ENCODE data around the gene TECPR2. TPM values are rescaled to one million over a fixed set of nuclear protein-coding genes. Genes with fewer than 3 reads are reported as not detected.

TECPR2 gene
- total and polyA plus RNA-seq, 10 of the 15 experiments (the other 5 are each of a cell fraction or from before 2014, with no cell fraction given): 0.15 to 10.0 (median 3.0) TPM

DNA sequence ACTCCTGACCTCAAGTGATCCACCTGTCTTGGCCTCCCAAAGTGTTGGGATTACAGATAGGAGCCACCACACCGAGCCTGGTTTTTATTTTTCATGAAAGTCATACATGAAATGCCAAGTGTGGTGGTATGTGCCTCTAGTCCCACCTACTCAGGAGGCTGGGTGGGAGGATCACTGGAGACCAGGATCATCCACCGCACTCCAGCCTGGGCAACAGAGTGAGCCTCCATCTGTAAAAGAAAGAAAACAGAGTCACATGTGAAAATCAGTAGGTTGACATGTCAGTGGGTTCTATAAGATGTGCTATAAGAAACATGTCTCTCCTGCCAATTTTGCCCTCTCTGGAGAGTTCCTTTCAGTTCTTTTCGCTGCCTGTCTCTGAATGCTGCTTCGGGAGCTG, 118.6 kb downstream of the TECPR2 start:
- Histone ChIP-seq H3K4me1 (ENCODE audit: control insufficient read depth, insufficient read depth, low read length) (no peaks in the 10 kb centered on the region), H2AFZ (ENCODE audit: control insufficient read depth, low read depth, low read length) (no peak overlapping the region), H3K4me3 (no peak overlapping the region), H3K27ac (ENCODE audit: control insufficient read depth, insufficient read depth) (no peak overlapping the region), H4K20me1 (ENCODE audit: control insufficient read depth, insufficient read depth) (no peaks in the 10 kb centered on the region), H3K27me3 (replicated peaks in 1 of 2; ENCODE audit: control insufficient read depth in 2 of 2, insufficient read depth in 2 of 2, low read length in 1 of 2) (no peaks in the 10 kb centered on the region), H3K4me2 (ENCODE audit: control insufficient read depth, insufficient read depth) (no peak overlapping the region), H3K9ac (ENCODE audit: control insufficient read depth, insufficient read depth, low read length) (no peak overlapping the region), H3K9me3 (replicated peaks; ENCODE audit: control insufficient read depth, insufficient read depth, low read length) (no peaks in the 10 kb centered on the region), H3K79me2 (ENCODE audit: control insufficient read depth, insufficient read depth, low read length) (no peaks in the 10 kb centered on the region), H3K36me3 (ENCODE audit: control insufficient read depth in 2 of 2, insufficient read depth in 2 of 2, low read length in 1 of 2) (no peaks in the 10 kb centered on the region)
- CTCF ChIA-PET: no interaction called here
- ATAC-seq: no peak
- SMC1A ChIA-PET (ENCODE audit: uncharacterized antibody, unreplicated experiment): no interaction called here
- in situ Hi-C loops (cut with MboI): no loop called here
- DNase-seq (ENCODE audit: low read depth, low spot score): no peak
- POLR2A ChIA-PET: interaction anchor here (0.5 kb wide), 1 partner anchor 126 kb away, joined by 3 read pairs; no protein-coding TSS in a partner anchor
- no TSS peak for BruUV-seq (replicated peaks)
- RAD21 ChIA-PET (ENCODE audit: unreplicated experiment): no interaction called here
- TF ChIP-seq STAT3 (IDR thresholded peaks at IDR 0.05; ENCODE audit: low read depth, low read length) (no peak), PML (IDR thresholded peaks at IDR 0.05; ENCODE audit: low read length) (no peak), NFIC (IDR thresholded peaks at IDR 0.05; ENCODE audit: low read depth, low read length) (no peak), EZH2 (IDR thresholded peaks at IDR 0.05; ENCODE audit: borderline replicate concordance, control insufficient read depth, low read depth, low read length) (no peak), NRF1 (conservative IDR thresholded peaks at IDR 0.05; ENCODE audit: low read depth, low read length) (no peak), NR2C1 (IDR thresholded peaks at IDR 0.05) (no peak), ATF7 (IDR thresholded peaks at IDR 0.05; ENCODE audit: low read depth) (no peak), TCF12 (IDR thresholded peaks at IDR 0.05; ENCODE audit: low read depth, low read length) (no peak), HDGF (IDR thresholded peaks at IDR 0.05) (no peak), TCF3 (IDR thresholded peaks at IDR 0.05; ENCODE audit: borderline replicate concordance, insufficient read depth, low read depth, low read length) (no peak), POLR2AphosphoS5 (IDR thresholded peaks at IDR 0.05; ENCODE audit: low read length) (no peak), IKZF2 (IDR thresholded peaks at IDR 0.05) (no peak), NR2C2 (IDR thresholded peaks at IDR 0.05; ENCODE audit: borderline replicate concordance, control insufficient read depth, insufficient read length, low read depth) (no peak)
- TF ChIP-seq, protein P1, sequence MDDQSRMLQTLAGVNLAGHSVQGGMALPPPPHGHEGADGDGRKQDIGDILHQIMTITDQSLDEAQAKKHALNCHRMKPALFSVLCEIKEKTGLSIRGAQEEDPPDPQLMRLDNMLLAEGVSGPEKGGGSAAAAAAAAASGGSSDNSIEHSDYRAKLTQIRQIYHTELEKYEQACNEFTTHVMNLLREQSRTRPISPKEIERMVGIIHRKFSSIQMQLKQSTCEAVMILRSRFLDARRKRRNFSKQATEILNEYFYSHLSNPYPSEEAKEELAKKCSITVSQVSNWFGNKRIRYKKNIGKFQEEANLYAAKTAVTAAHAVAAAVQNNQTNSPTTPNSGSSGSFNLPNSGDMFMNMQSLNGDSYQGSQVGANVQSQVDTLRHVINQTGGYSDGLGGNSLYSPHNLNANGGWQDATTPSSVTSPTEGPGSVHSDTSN (IDR thresholded peaks at IDR 0.05; ENCODE audit: insufficient replicate concordance, low read depth, low read length): no peak
- TF ChIP-seq, protein P2, sequence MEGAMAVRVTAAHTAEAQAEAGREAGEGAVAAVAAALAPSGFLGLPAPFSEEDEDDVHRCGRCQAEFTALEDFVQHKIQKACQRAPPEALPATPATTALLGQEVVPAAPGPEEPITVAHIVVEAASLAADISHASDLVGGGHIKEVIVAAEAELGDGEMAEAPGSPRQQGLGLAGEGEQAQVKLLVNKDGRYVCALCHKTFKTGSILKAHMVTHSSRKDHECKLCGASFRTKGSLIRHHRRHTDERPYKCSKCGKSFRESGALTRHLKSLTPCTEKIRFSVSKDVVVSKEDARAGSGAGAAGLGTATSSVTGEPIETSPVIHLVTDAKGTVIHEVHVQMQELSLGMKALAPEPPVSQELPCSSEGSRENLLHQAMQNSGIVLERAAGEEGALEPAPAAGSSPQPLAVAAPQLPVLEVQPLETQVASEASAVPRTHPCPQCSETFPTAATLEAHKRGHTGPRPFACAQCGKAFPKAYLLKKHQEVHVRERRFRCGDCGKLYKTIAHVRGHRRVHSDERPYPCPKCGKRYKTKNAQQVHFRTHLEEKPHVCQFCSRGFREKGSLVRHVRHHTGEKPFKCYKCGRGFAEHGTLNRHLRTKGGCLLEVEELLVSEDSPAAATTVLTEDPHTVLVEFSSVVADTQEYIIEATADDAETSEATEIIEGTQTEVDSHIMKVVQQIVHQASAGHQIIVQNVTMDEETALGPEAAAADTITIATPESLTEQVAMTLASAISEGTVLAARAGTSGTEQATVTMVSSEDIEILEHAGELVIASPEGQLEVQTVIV (IDR thresholded peaks at IDR 0.05; ENCODE audit: borderline replicate concordance, partially characterized antibody): no peak
- FAIRE-seq: no peak
- WGBS (ENCODE audit: insufficient coverage, insufficient replicate concordance, low lambda C conversion rate, missing lambda C conversion rate): 100% methylated on average over 4 of the region's 4 CpGs
- intact Hi-C loops (cut with micrococcal nuclease; ENCODE audit: unreplicated experiment): no loop called here

All from GM12878 (cell line).